NOMO-1 treated with dmso at 0.1 percent for 144 hours (cell line): Measurements from ENCODE around the gene METAP1D.
"Not testable (repeated sequence)": the region's sequence is repeated elsewhere in the genome, so short reads cannot be mapped to it uniquely, and the experiment has no call there.

Experiments used
- DNase-seq: peaks from one replicate; lab custom pipeline; 2025; ENCODE audit not compliant: unreplicated experiment; lab: John Stamatoyannopoulos, UW

METAP1D gene

GRCh38 chr2:171996021-171996420, 3.7 kb upstream of the METAP1D start:
- no peak for DNase-seq

GRCh38 chr2:171997031-171997430, 2.7 kb upstream of the METAP1D start:
- not testable (repeated sequence) for DNase-seq

- no peak for DNase-seq
These were observed 592 bp upstream of the METAP1D start for GRCh38 chr2:171999161-171999560.

GRCh38 chr2:172000696-172001361, 1.1 kb downstream of the METAP1D start:
- no peak for DNase-seq

- no peak for DNase-seq
These were observed 7.6 kb downstream of the METAP1D start for GRCh38 chr2:172007372-172007771.

- no peak for DNase-seq
These were observed 10.1 kb downstream of the METAP1D start for GRCh38 chr2:172009823-172010222.

- no peak for DNase-seq
These were observed 12.2 kb downstream of the METAP1D start for GRCh38 chr2:172011812-172012575.

GRCh38 chr2:172012677-172013391, 13.1 kb downstream of the METAP1D start:
- DNase-seq: no peak

GRCh38 chr2:172013396-172013795, 13.6 kb downstream of the METAP1D start:
- DNase-seq: peak; percentile 31

- DNase-seq: no peak
These were observed 21.6 kb downstream of the METAP1D start for GRCh38 chr2:172021074-172021931.

- no peak for DNase-seq
These were observed 22.2 kb downstream of the METAP1D start for GRCh38 chr2:172021955-172022354.

GRCh38 chr2:172031536-172031935, 31.8 kb downstream of the METAP1D start:
- no peak for DNase-seq

GRCh38 chr2:172038121-172038520, 38.4 kb downstream of the METAP1D start:
- DNase-seq: no peak

- DNase-seq: no peak
These were observed 38.9 kb downstream of the METAP1D start for GRCh38 chr2:172038604-172039003.

GRCh38 chr2:172039011-172039704, 39.4 kb downstream of the METAP1D start:
- no peak for DNase-seq

- DNase-seq: no peak
These were observed 40.6 kb downstream of the METAP1D start for GRCh38 chr2:172040311-172040710.

- no peak for DNase-seq
These were observed 46.4 kb downstream of the METAP1D start for GRCh38 chr2:172046080-172046678.

GRCh38 chr2:172046866-172047565, 47.3 kb downstream of the METAP1D start:
- DNase-seq: no peak
